GM21390 (cell line): ENCODE results near the gene RECQL.

Experiments used
- ATAC-seq: cut with Tn5 transposase; IDR thresholded peaks from one replicate; pipeline ENCODE4 v1.9.1; 2021; ENCODE audit not compliant: unreplicated experiment

Gene RECQL

GRCh38 chr12:21501258-21502163 is at the start of gene RECQL, which contains the start of gene GOLT1B:
TSS of gene RECQL (minus strand) at chr12:21501635. CDS start at chr12:21499570, 2,065 bp downstream.
TSS of gene GOLT1B (plus strand) at chr12:21501789. CDS start at chr12:21501924, 135 bp downstream.
- ATAC-seq, result peak; percentile 98

- ATAC-seq, result no peak
Measured at GRCh38 chr12:21547437-21547836, 46.0 kb upstream of the RECQL start.

GRCh38 chr12:21546716-21547115 is 45.3 kb upstream of the RECQL start:
- ATAC-seq, result no peak

GRCh38 chr12:21545557-21545956 is 44.1 kb upstream of the RECQL start:
- no peak for ATAC-seq

- ATAC-seq, result no peak
Measured at GRCh38 chr12:21543151-21543550, 41.7 kb upstream of the RECQL start.

- no peak for ATAC-seq
Measured at GRCh38 chr12:21542403-21542802, 41.0 kb upstream of the RECQL start.

GRCh38 chr12:21541773-21542172 is 40.3 kb upstream of the RECQL start:
- no peak for ATAC-seq

GRCh38 chr12:21539797-21540196 is 38.4 kb upstream of the RECQL start:
- ATAC-seq, result no peak

GRCh38 chr12:21538061-21538653 is 36.7 kb upstream of the RECQL start:
- no peak for ATAC-seq

- no peak for ATAC-seq
Measured at GRCh38 chr12:21529456-21529855, 28.0 kb upstream of the RECQL start.

- ATAC-seq, result no peak
Measured at GRCh38 chr12:21528953-21529352, 27.5 kb upstream of the RECQL start.

- ATAC-seq, result peak; percentile 95
Measured at GRCh38 chr12:21527451-21528180, 26.2 kb upstream of the RECQL start.

GRCh38 chr12:21526721-21527345 is 25.4 kb upstream of the RECQL start:
- ATAC-seq, result no peak

- no peak for ATAC-seq
Measured at GRCh38 chr12:21526053-21526452, 24.6 kb upstream of the RECQL start, which contains the start of gene SPX. TSS of gene SPX (plus strand) at chr12:21526296. CDS start at chr12:21526473, 177 bp downstream.

- ATAC-seq, result no peak
Measured at GRCh38 chr12:21523148-21523547, 21.7 kb upstream of the RECQL start.

- no peak for ATAC-seq
Measured at GRCh38 chr12:21521541-21521940, 20.1 kb upstream of the RECQL start.

GRCh38 chr12:21518451-21518850 is 17.0 kb upstream of the RECQL start:
- no peak for ATAC-seq

- no peak for ATAC-seq
Measured at GRCh38 chr12:21516281-21516680, 14.8 kb upstream of the RECQL start.

GRCh38 chr12:21509768-21510167 is 8.3 kb upstream of the RECQL start:
- peak; percentile 95 for ATAC-seq

GRCh38 chr12:21507849-21508248 is 6.4 kb upstream of the RECQL start:
- ATAC-seq, result no peak

- ATAC-seq, result no peak
Measured at GRCh38 chr12:21505888-21506287, 4.5 kb upstream of the RECQL start.
